ENCODE results near the gene FMNL2.

The FMNL2 gene

DNA sequence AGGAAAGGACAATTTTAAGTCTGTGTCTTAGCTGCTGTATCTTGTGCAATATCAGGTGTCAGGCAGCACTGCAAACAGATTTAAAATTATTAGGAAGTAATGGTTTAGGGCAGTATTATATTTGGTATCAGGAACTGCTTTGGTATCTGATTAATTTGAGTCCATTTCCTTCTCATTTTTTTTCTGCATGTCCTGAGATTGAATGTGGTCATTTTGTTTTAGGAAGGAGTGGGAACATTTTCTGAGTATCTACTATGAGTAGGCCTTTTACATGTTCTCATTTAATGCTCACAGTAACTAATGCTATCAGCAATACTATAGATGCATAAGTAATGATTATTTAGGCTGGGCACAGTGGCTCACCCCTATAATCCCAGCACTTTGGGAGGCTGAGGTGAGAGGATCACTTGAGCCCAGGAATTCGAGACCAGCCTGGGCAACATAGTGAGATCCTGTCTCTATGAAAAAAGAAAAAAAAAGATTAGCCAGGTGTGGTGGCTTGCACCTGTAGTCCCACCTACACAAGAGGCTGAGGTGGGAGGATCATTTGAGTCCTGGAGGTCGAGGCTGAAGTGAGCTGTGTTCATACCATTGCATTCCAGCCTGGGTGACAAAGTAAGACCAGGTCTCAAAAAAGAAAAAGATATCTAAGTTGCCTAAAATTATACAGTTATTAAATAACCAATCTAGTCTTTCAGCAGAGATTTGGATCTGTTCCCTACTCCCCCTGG lies 4.7 kb downstream of the FMNL2 start:
- DNase-seq: no peak

DNA sequence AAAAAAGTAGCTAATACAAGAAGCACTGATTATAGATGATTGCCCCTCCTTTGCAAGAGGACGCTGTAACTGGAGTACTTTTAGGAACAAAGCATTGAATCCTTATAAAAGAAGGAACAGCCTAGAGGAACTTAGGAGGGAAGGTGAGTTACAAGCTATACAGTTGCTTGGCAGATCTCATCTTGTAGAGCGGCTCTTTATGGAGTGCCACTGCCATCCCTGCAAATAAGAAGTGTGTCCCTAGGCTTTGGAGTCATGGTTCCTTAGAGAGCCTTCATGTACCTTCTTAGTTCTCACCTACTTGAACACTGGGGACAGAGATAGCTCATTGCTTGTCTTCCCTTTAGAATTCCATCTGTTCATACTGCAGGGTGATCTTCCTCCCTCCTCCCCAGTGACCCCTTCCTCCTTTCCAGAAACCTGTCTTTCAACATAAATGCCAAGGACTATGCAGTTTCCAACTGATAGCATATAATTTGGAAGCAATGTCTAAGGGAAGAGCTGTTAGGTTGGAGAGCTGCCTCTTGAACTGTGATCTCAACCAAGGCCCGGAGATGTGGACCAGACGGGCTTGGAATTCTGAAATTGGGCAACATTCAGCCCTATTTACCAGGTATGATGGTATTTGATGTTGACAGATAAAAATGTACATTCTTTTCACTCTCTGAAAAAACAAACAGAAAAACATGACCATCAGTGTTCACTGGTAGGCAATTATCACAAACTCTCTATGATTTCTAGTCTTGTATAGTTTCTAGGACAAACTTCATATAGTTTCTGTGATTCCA lies 7.5 kb downstream of the FMNL2 start:
- no peak for DNase-seq

DNA sequence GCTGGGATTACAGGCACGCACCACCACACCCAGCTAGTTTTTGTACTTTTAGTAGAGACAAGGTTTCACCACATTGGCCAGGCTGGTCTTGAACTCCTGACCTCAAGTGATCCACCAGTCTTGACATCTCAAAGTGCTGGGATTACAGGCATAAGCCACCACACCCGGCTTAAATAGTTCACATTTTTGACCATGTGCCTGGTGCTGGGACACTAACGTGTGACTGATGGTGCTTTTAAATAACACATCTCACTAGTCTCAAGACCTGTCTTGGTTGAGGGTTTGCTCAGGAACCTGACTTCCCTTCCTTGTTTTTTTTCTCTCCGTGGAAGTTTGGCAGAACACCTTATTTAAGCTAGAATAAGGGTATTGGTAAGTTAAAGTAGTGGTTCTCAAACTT lies 8.5 kb downstream of the FMNL2 start:
- no peak for DNase-seq

DNA sequence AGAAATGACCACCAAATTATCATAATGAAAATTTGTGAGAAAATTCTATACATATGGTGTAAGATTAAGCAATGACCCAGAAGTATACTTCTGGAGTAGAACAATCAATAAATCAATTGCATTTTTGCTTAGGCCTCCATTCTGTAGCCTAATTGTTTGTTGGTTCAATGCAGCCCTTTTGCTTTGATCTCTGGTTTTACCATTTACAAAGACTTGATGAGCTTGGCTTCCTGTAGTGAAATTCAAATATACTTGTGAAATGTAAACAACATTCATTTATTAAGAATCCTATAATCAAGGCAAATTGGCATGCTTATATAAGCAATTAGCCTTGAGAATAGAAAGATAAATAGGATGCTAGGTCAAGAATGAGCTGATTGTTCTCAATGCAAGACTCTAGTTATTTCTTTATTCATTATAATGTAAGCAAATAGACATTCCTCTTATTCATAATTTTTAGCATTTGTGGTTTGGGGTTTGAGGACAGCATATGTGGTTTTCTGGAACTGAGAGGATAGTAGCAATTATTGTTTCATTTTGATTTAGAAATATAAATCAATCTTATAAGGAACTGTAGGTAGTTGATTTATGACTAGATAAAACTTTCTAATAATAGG lies 9.7 kb downstream of the FMNL2 start:
- no peak for DNase-seq

DNA sequence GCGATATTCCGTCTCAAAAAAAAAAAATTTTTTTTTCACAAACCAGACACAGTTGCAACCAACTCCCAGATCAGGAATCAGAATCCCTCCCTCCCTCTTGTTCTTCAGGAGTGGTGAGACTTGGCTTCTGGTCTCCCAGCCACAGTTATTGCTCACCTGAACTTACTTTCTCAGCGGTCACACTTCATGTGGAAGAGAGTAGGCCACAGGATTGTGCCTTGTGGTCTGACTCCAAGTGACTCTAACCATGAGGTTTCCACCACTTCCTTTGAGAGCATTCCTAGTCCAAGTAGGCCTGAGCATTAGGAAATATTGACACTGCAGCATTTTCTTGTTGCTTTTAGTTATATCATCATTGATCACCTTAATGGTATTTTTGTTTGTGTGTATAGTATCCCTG lies 12.1 kb downstream of the FMNL2 start:
- DNase-seq: no peak

DNA sequence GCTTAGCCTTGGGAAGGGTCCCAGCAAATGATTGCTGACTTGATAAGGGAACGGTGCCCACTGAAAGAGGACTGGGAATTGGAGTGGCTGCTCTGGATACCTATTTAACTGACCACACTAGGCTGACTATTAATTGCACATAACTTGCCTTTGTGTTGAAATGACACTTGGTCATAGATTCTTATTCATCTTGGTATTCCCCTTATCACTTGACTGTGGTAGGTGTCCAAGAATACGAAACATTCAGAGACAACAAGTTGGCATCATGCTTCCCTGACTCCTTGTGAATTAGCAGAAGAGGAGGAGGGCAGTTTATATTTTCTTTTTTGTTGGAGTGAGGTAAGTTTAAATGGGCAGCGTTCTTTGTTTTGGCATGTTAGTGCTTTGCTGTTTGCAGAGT lies 13.4 kb downstream of the FMNL2 start:
- DNase-seq: no peak

DNA sequence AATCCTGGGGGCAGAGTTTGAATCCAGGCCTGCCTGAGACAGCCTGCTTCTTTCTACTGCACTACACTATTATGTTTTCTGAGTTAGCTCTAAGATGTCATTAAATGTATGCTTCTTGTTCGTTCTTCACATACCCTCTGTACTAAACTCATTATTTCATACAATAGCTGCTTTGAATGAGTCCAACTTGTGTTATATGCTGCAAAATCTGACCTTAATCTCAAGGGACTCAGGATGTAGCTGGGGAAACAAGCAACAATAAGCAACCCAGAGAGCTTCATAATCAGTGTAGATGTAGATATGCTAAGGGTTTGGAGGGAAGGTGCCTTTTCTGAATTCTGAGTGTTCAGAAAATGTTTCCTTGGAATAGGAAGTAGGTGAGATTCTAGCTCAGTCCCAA lies 14.4 kb downstream of the FMNL2 start:
- DNase-seq: no peak

GRCh38 chr2:152350155-152350679 lies 15.2 kb downstream of the FMNL2 start:
- DNase-seq: no peak

DNA sequence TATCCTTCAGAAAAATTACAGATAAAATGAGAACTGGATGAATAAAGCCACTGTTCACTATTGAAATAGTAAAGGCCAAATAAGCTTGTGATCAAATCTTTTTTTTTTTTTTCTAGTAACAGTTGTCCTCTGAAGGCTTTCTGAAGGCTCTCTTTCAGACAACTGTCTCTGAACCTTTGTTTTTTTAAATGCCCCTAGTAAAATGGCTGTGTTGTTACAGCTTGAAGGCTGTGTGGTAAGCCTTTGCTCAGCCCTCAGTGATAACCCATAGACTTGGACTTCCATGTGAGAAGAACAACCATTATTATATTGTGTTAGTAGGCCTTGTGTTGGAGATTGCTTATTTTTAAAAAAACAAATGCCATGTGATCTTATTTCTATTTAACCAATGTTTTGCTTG lies 17.6 kb downstream of the FMNL2 start:
- no peak for DNase-seq

GRCh38 chr2:152353364-152353763 lies 18.4 kb downstream of the FMNL2 start:
- DNase-seq: no peak

DNA sequence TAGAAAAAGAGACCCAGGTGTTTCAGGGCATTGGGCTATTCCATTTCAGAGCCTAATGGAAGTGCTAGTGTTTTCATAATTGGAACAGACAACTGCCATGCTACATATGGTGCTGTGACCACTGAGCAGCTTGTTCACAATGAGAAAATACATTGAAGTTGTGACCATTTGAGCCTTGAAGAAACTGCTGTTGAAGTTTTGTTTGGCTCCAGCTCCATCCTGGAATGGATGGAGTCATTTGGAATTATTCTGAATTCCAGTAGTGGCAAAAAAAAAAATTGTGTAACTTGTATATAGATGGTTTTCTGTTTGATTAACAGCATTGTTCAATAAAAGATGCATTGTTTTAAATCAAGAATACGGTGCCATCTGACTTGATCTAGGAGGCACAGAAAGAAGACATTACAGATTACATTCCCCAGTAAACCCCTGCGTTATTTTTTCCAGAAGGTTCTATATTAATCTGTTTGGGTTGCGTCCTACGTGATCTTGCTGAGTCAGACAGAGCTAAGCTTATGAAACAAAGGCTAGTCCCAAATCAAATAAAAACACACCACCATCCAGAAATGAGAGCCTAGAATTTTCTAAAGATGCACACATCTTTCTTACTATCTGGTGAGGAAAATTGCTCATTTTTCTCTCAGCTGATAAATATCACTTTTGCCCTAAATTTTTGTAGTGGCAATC lies 19.2 kb downstream of the FMNL2 start:
- no peak for DNase-seq

GRCh38 chr2:152354909-152355308 lies 19.9 kb downstream of the FMNL2 start:
- DNase-seq: no peak

GRCh38 chr2:152355409-152355831 lies 20.4 kb downstream of the FMNL2 start:
- DNase-seq: no peak

DNA sequence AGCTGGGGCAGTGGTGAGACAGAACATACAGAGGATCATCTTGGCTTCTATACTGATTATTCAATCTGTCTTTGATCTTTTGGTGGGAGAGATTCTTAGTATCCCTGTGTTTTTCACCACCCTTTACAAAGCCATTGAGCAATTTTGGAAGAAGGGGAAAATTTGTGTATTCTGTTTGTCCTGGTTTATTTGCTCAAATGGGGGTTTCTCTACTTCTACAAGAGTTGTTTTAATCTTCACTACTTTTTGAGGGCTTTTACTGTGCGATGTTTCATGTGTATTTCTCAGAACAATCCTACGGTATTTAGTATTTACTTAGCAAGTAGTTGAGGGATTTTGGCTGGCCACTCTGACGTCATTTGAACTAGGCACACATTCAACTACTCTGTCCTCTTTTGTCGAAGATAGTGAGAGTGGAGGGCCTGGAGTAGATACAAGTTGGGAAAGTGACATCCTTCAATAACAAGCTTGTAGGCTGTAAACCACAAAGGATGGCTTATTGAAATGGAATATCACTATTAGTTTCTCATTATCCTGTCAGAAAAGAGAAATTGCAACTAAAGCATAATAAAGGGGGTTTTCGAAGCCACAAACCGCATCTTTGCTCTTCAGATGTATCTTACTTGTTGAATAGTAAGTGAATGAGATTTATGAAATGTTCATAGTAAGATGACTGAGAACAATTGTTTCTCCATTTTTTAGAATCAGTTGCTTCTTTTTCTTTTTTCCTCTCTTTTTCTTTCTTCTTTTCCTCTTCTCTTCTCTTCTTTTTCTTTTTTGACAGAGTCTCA lies 24.8 kb downstream of the FMNL2 start:
- DNase-seq: no peak

GRCh38 chr2:152363936-152364335 lies 29.0 kb downstream of the FMNL2 start:
- no peak for DNase-seq

- DNase-seq: no peak
These were observed 32.8 kb downstream of the FMNL2 start for GRCh38 chr2:152367547-152368390.

GRCh38 chr2:152369176-152369860 lies 34.3 kb downstream of the FMNL2 start:
- no peak for DNase-seq

DNA sequence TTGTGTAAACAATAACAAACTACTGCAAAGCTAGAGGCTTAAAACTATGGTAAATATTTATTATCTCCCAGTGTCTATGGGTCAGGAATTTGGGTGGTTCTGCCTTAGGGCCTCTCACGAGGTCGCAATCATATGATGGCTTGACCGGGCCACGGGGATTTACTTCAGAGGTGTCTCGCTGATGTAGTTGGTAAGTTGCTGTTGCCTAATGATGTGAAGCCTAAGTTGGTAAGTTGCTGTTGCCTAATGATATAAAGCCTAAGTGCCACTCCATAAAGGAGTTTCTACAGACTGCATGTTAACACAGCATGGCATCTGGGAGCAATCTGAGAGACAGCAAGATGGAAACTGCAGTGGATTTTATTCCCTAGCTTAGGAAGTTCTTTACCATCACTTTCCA lies 35.8 kb downstream of the FMNL2 start:
- DNase-seq: no peak

DNA sequence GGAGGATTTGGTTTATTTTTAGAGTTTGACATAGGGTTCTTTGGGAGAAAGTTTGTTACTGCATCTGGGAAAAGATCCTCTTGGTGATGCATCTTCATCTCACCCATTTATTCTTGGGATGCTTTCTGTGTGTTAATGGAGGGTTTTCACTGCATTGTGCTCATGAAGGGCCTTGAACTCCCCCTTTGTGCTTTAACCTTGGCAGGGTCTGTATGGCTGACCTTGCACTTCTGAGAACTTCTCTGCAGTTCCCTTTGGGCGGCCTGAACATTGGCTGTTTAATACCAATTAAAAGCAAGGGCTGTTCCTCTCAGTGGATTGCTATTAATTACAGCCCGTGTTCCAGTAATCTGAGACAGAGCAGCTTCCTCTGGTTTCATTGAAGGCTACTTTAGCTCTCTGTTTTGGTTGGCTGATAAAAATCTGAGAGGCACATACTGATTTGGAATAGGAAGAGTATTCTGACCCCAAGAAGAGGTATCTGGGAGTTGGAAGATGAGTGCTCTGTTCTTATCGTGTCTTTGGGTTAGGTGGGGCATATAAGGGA lies 37.5 kb downstream of the FMNL2 start:
- no peak for DNase-seq

GRCh38 chr2:152375174-152375573 lies 40.2 kb downstream of the FMNL2 start:
- DNase-seq: no peak
